Vagina (tissue), 2 donors: Measurements from ENCODE around the gene MRC2. TPM values are rescaled to one million over a fixed set of nuclear protein-coding genes. Genes with fewer than 3 reads are reported as not detected.

Experiments
- DNase-seq, 2 donors: peaks; one replicate each; pipeline ENCODE4 v3.0.0-alpha.2; 2017; ENCODE audit errors: extremely low spot score in 2 of 2
- H3K27ac ChIP-seq: fragments of 200-600 bp; sonication (generic); one replicate; pipeline ENCODE4 v1.5.1; 2019
- H3K27me3 ChIP-seq: fragments of 200-600 bp; sonication (generic); one replicate; pipeline ENCODE4 v1.5.1; 2019
- H3K36me3 ChIP-seq, 2 donors: fragments of 200-600 bp; sonication (generic); one replicate each; pipeline ENCODE4 v1.5.1; 2017 to 2019
- H3K4me1 ChIP-seq: fragments of 200-600 bp; sonication (generic); one replicate; pipeline ENCODE4 v1.5.1; 2019
- H3K4me3 ChIP-seq, 2 donors: fragments of 200-600 bp; sonication (generic); 1 replicate in 1 of 2; 2 replicates in 1 of 2; pipeline ENCODE4 v1.5.1; 2016 to 2019
- H3K9me3 ChIP-seq: fragments of 200-600 bp; sonication (generic); one replicate; pipeline ENCODE4 v1.5.1; 2019
- CTCF ChIP-seq, 3 experiments: fragments of 450-650 bp in 2 of 3; fragments of 200-600 bp in 1 of 3; sonication (generic) in 1 of 3; IDR thresholded peaks; one replicate each; pipeline ENCODE4 v1.5.1; 2017 to 2019; ENCODE audit warnings: antibody characterized with exemption in 3 of 3, mild to moderate bottlenecking in 2 of 3, moderate library complexity in 2 of 3
- POLR2A ChIP-seq, 2 donors: fragments of 450-650 bp; IDR thresholded peaks; one replicate each; pipeline ENCODE4 v1.6.1; 2017; ENCODE audit warnings: antibody characterized with exemption in 2 of 2, mild to moderate bottlenecking in 2 of 2, moderate library complexity in 2 of 2
- POLR2AphosphoS5 ChIP-seq, 2 donors: sonication (generic); formaldehyde crosslinking; IDR thresholded peaks; one replicate each; pipeline ENCODE4 v1.9.0; 2017; ENCODE audit warnings: antibody characterized with exemption in 2 of 2, mild to moderate bottlenecking in 2 of 2, low read depth in 1 of 2; ENCODE audit not compliant: insufficient read depth in 1 of 2
- intact Hi-C: fragments of 100-400 bp; cut with DNase I; formaldehyde crosslinking; loops from one replicate; pipeline ENCODE4 v1.15.1; 2023
- total RNA-seq: library from RNA; depleted of rRNA; stranded (reverse); fragments of >200 nt; gene quantifications from one replicate; pipeline ENCODE4 v1.2.3, GENCODE V29; 2016

Gene MRC2
- total RNA-seq, 1 donor from 2014 or later = 89.4 TPM

GRCh38 chr17:62648956-62649294 is 21.5 kb downstream of the MRC2 start:
- intact Hi-C loops = no loop called here

GRCh38 chr17:62649570-62649969 is 22.1 kb downstream of the MRC2 start:
- DNase-seq = peak in 1 of 2 donors; percentile 77
- Histone ChIP-seq H3K27ac (no peak overlapping the region), H3K27me3 (no peaks in the 10 kb centered on the region), H3K9me3 (no peaks in the 10 kb centered on the region), H3K36me3 (no peaks in the 10 kb centered on the region), H3K4me1 (peaks cover 48% of the 10 kb centered on the region), H3K4me3 (no peak overlapping the region)
- intact Hi-C loops = no loop called here
- no peak for TF ChIP-seq POLR2A (IDR thresholded peaks at IDR 0.05)
- TF ChIP-seq POLR2AphosphoS5 (IDR thresholded peaks at IDR 0.05; ENCODE audit: insufficient read depth in 1 of 2, low read depth in 1 of 2) = no peak
- no peak for TF ChIP-seq CTCF (IDR thresholded peaks at IDR 0.05)

More at GRCh38 chr17:62648956-62649294, 21.5 kb downstream of the MRC2 start:
- H3K27me3 ChIP-seq = no peaks in the 10 kb centered on the region
- H3K9me3 ChIP-seq = no peaks in the 10 kb centered on the region
- peak in 1 of 2 donors; percentile 74 for DNase-seq
- H3K27ac ChIP-seq = peak overlapping the region; percentile 8
- no peaks in the 10 kb centered on the region for H3K36me3 ChIP-seq
- H3K4me3 ChIP-seq = no peak overlapping the region
- H3K4me1 ChIP-seq = peaks cover 42% of the 10 kb centered on the region
- no peak for TF ChIP-seq CTCF (IDR thresholded peaks at IDR 0.05)
- no peak for TF ChIP-seq POLR2AphosphoS5 (IDR thresholded peaks at IDR 0.05; ENCODE audit: insufficient read depth in 1 of 2, low read depth in 1 of 2)
- TF ChIP-seq POLR2A (IDR thresholded peaks at IDR 0.05) = no peak

- Histone ChIP-seq H3K9me3 (no peaks in the 10 kb centered on the region), H3K36me3 (no peaks in the 10 kb centered on the region), H3K27me3 (no peaks in the 10 kb centered on the region), H3K27ac (no peak overlapping the region), H3K4me3 (no peak overlapping the region), H3K4me1 (peaks cover 54% of the 10 kb centered on the region)
- intact Hi-C loops = no loop called here
- no peak for DNase-seq
- TF ChIP-seq CTCF (IDR thresholded peaks at IDR 0.05) (no peak), POLR2A (IDR thresholded peaks at IDR 0.05) (no peak), POLR2AphosphoS5 (IDR thresholded peaks at IDR 0.05; ENCODE audit: insufficient read depth in 1 of 2, low read depth in 1 of 2) (no peak)
Observed at GRCh38 chr17:62650587-62650986, 23.1 kb downstream of the MRC2 start.

- Histone ChIP-seq H3K27ac (peak overlapping the region; percentile 84), H3K9me3 (no peaks in the 10 kb centered on the region), H3K27me3 (no peaks in the 10 kb centered on the region), H3K4me1 (peaks cover 61% of the 10 kb centered on the region), H3K36me3 (no peaks in the 10 kb centered on the region), H3K4me3 (peak overlapping the region; percentile 55 to 62)
- no peak for TF ChIP-seq POLR2A (IDR thresholded peaks at IDR 0.05)
- peak in 1 of 2 donors; percentile 35 for TF ChIP-seq POLR2AphosphoS5 (IDR thresholded peaks at IDR 0.05; ENCODE audit: insufficient read depth in 1 of 2, low read depth in 1 of 2)
- peak in 1 of 2 donors; percentile 77 for DNase-seq
- intact Hi-C loops = no loop called here
Observed at GRCh38 chr17:62652251-62653001, 25.0 kb downstream of the MRC2 start.

GRCh38 chr17:62653002-62653825 is 25.7 kb downstream of the MRC2 start:
- DNase-seq = peak in 1 of 2 donors; percentile 87

More at GRCh38 chr17:62653002-62653825, 25.7 kb downstream of the MRC2 start:
- no peaks in the 10 kb centered on the region for H3K36me3 ChIP-seq
- H3K27ac ChIP-seq = peak overlapping the region; percentile 84
- H3K4me3 ChIP-seq = peak overlapping the region; percentile 55 to 62
- H3K9me3 ChIP-seq = no peaks in the 10 kb centered on the region
- intact Hi-C loops = no loop called here
- H3K4me1 ChIP-seq = peaks cover 60% of the 10 kb centered on the region
- TF ChIP-seq POLR2AphosphoS5 (IDR thresholded peaks at IDR 0.05; ENCODE audit: insufficient read depth in 1 of 2, low read depth in 1 of 2) (no peak), CTCF (IDR thresholded peaks at IDR 0.05) (no peak), POLR2A (IDR thresholded peaks at IDR 0.05) (no peak)
- H3K27me3 ChIP-seq = no peaks in the 10 kb centered on the region
